ENCODE data around the gene ZWINT.

DNA sequence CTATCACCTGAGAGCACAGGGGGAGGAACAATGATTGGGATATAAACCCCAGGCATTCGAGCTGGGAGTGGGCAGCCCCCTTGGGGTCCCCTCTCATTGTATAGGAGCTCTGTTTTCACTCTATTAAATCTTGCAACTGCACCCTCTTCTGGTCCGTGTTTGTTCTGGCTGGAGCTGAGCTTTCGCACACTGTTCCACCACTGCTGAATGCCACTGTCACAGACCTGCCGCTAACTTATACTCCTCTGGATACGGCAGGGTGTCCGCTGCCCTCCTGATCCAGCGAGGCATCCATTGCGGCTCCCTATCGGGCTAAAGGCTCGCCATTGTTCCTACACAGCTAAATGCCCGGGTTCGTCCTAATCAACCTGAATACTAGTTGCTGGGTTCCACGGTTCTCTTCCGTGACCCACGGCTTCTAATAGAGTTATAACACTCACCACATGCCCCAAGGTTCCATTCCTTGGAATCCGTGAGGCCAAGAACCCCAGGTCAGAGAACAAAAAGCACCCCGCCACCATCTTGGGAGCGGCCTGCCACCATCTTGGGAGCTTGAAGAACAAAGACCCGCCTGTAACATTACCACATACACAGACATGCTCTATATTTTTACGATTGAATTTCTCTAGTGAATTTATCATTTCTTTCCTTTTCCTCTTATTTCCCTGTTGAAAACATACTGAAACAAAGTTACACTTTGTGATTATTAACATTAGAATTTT, 9.0 kb downstream of the ZWINT start:
- TF ChIP-seq, protein P1, sequence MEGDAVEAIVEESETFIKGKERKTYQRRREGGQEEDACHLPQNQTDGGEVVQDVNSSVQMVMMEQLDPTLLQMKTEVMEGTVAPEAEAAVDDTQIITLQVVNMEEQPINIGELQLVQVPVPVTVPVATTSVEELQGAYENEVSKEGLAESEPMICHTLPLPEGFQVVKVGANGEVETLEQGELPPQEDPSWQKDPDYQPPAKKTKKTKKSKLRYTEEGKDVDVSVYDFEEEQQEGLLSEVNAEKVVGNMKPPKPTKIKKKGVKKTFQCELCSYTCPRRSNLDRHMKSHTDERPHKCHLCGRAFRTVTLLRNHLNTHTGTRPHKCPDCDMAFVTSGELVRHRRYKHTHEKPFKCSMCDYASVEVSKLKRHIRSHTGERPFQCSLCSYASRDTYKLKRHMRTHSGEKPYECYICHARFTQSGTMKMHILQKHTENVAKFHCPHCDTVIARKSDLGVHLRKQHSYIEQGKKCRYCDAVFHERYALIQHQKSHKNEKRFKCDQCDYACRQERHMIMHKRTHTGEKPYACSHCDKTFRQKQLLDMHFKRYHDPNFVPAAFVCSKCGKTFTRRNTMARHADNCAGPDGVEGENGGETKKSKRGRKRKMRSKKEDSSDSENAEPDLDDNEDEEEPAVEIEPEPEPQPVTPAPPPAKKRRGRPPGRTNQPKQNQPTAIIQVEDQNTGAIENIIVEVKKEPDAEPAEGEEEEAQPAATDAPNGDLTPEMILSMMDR (IDR thresholded peaks at IDR 0.05): no peak
- no peak for TF ChIP-seq POLR2A (IDR thresholded peaks at IDR 0.05)
